Measurements from ENCODE around the gene S1PR5.
"Not testable (repeated sequence)": the region's sequence is repeated elsewhere in the genome, so short reads cannot be mapped to it uniquely, and the experiment has no call there.

Gene S1PR5

GRCh38 chr19:10544753-10545251 lies 27.6 kb upstream of the S1PR5 start:
- no peak for DNase-seq (ENCODE audit: low spot score)

GRCh38 chr19:10544242-10544752 lies 27.1 kb upstream of the S1PR5 start:
- peak; percentile 34 for DNase-seq (ENCODE audit: low spot score)

- DNase-seq (ENCODE audit: low spot score), result peak; percentile 90
Observed at GRCh38 chr19:10543420-10544241, 26.4 kb upstream of the S1PR5 start, which contains the start of gene ATG4D. ATG4D (plus strand) TSS chr19:10543904; CDS start chr19:10544091, 187 bp downstream.

GRCh38 chr19:10543059-10543419 lies 25.8 kb upstream of the S1PR5 start:
- DNase-seq (ENCODE audit: low spot score), result no peak

GRCh38 chr19:10539016-10539415 lies 21.8 kb upstream of the S1PR5 start:
- DNase-seq (ENCODE audit: low spot score), result not testable (repeated sequence)

GRCh38 chr19:10538204-10538983 lies 21.1 kb upstream of the S1PR5 start:
- no peak for DNase-seq (ENCODE audit: low spot score)

- no peak for DNase-seq (ENCODE audit: low spot score)
Observed at GRCh38 chr19:10537668-10538067, 20.4 kb upstream of the S1PR5 start.

GRCh38 chr19:10535613-10536012 lies 18.4 kb upstream of the S1PR5 start:
- DNase-seq (ENCODE audit: low spot score), result no peak

GRCh38 chr19:10533646-10534386 lies 16.6 kb upstream of the S1PR5 start:
- no peak for DNase-seq (ENCODE audit: low spot score)

GRCh38 chr19:10532457-10532856 lies 15.2 kb upstream of the S1PR5 start:
- no peak for DNase-seq (ENCODE audit: low spot score)

GRCh38 chr19:10526887-10527286 lies 9.6 kb upstream of the S1PR5 start:
- not testable (repeated sequence) for DNase-seq (ENCODE audit: low spot score)

- no peak for DNase-seq (ENCODE audit: low spot score)
Observed at GRCh38 chr19:10525636-10526035, 8.4 kb upstream of the S1PR5 start.

- DNase-seq (ENCODE audit: low spot score), result no peak
Observed at GRCh38 chr19:10523135-10523636, 5.9 kb upstream of the S1PR5 start.

GRCh38 chr19:10521461-10522171 lies 4.4 kb upstream of the S1PR5 start:
- no peak for DNase-seq (ENCODE audit: low spot score)

- DNase-seq (ENCODE audit: low spot score), result no peak
Observed at GRCh38 chr19:10520652-10521318, 3.5 kb upstream of the S1PR5 start.

- DNase-seq (ENCODE audit: low spot score), result no peak
Observed at GRCh38 chr19:10519421-10519820, 2.2 kb upstream of the S1PR5 start.

GRCh38 chr19:10518444-10519361 lies 1.5 kb upstream of the S1PR5 start:
- DNase-seq (ENCODE audit: low spot score), result no peak

GRCh38 chr19:10517760-10518443 lies 655 bp upstream of the S1PR5 start:
- no peak for DNase-seq (ENCODE audit: low spot score)

All from LoVo (cell line).